HEK293 (cell line): ENCODE results near the gene MLLT10.
A peak's percentile ranks its signal among the peaks of the same experiment; 100 is the strongest.

Experiments used
- CTCF ChIA-PET: fragments of 350-600 bp; formaldehyde crosslinking; extraction: SDS; loops from one replicate; lab custom pipeline; 2021; ENCODE audit warnings: antibody characterized with exemption; lab: Yijun Ruan, JAX
- POLR2A ChIA-PET: fragments of 300-600 bp; formaldehyde crosslinking; extraction: SDS; loops from one replicate; lab custom pipeline; 2020; ENCODE audit warnings: antibody characterized with exemption, inconsistent platforms; lab: Yijun Ruan, JAX
- H3K27ac ChIP-seq: fragments of 200-500 bp; sonication (Bioruptor generic); 2 replicates; pipeline ENCODE4 v1.5.1; 2014; ENCODE audit warnings: low read depth, low read length, control low read depth, inconsistent platforms; ENCODE audit errors: extremely low read depth
- H3K36me3 ChIP-seq, 2 experiments: fragments of 200-500 bp in 1 of 2; sonication (Bioruptor generic) in 1 of 2; 1 replicate in 1 of 2; 2 replicates in 1 of 2; pipeline ENCODE4 v1.5.1; 2014 to 2017; ENCODE audit warnings: inconsistent platforms in 2 of 2, low read length in 2 of 2; ENCODE audit not compliant: control insufficient read depth in 2 of 2, insufficient read depth in 1 of 2
- H3K4me1 ChIP-seq: fragments of 200-500 bp; sonication (Bioruptor generic); 2 replicates; pipeline ENCODE4 v1.5.1; 2014; ENCODE audit warnings: mild to moderate bottlenecking, low read length, inconsistent platforms; ENCODE audit not compliant: control insufficient read depth, insufficient read depth
- H3K4me3 ChIP-seq: 2 replicates; pipeline ENCODE4 v1.5.1; 2011; ENCODE audit warnings: low read depth, mild to moderate bottlenecking, control low read depth, low read length, moderate library complexity
- H3K9me3 ChIP-seq: fragments of 200-500 bp; sonication (Bioruptor generic); 2 replicates; pipeline ENCODE4 v1.5.1; 2014; ENCODE audit warnings: low read depth, low read length, inconsistent platforms; ENCODE audit not compliant: control insufficient read depth, insufficient read depth
- FEZF1 ChIP-seq: fragments of 450-650 bp; formaldehyde crosslinking; IDR thresholded peaks from 2 replicates; pipeline ENCODE4 v1.5.1; 2016; ENCODE audit warnings: missing biosample characterization, missing genetic modification characterization
- TCF7L2 ChIP-seq: IDR thresholded peaks from 2 replicates; pipeline ENCODE4 v1.6.1; 2011; ENCODE audit warnings: low read depth, mild to moderate bottlenecking, inconsistent platforms, low read length, moderate library complexity, borderline replicate concordance
- WT1 ChIP-seq: fragments of 450-650 bp; formaldehyde crosslinking; IDR thresholded peaks from 2 replicates; pipeline ENCODE4 v1.5.1; 2016; ENCODE audit warnings: missing biosample characterization, missing genetic modification characterization
- YY2 ChIP-seq: fragments of 450-650 bp; formaldehyde crosslinking; IDR thresholded peaks from 2 replicates; pipeline ENCODE4 v1.5.1; 2016; ENCODE audit warnings: missing biosample characterization, missing genetic modification characterization
- ZNF10 ChIP-seq: fragments of 450-650 bp; formaldehyde crosslinking; IDR thresholded peaks from 2 replicates; pipeline ENCODE4 v1.5.1; 2017; ENCODE audit warnings: missing biosample characterization, missing genetic modification characterization
- ZNF140 ChIP-seq: fragments of 450-650 bp; formaldehyde crosslinking; IDR thresholded peaks from 2 replicates; pipeline ENCODE4 v1.5.1; 2016; ENCODE audit warnings: missing biosample characterization, missing genetic modification characterization
- ZNF175 ChIP-seq: fragments of 450-650 bp; formaldehyde crosslinking; IDR thresholded peaks from 2 replicates; pipeline ENCODE4 v1.5.1; 2016; ENCODE audit warnings: missing biosample characterization, missing genetic modification characterization
- ZNF211 ChIP-seq: fragments of 450-650 bp; formaldehyde crosslinking; IDR thresholded peaks from 2 replicates; pipeline ENCODE4 v1.5.1; 2016; ENCODE audit warnings: low read depth, missing biosample characterization, missing genetic modification characterization
- ZNF302 ChIP-seq: fragments of 450-650 bp; formaldehyde crosslinking; IDR thresholded peaks from 2 replicates; pipeline ENCODE4 v1.5.1; 2016; ENCODE audit warnings: missing biosample characterization, missing genetic modification characterization, low read depth
- ZNF324 ChIP-seq: fragments of 450-650 bp; formaldehyde crosslinking; IDR thresholded peaks from 2 replicates; pipeline ENCODE4 v1.5.1; 2016; ENCODE audit warnings: missing biosample characterization, missing genetic modification characterization
- ZNF610 ChIP-seq: fragments of 450-650 bp; formaldehyde crosslinking; IDR thresholded peaks from 2 replicates; pipeline ENCODE4 v1.5.1; 2016; ENCODE audit warnings: missing biosample characterization, missing genetic modification characterization, borderline replicate concordance
- ZNF670 ChIP-seq: fragments of 450-650 bp; formaldehyde crosslinking; IDR thresholded peaks from 2 replicates; pipeline ENCODE4 v1.5.1; 2016; ENCODE audit warnings: missing biosample characterization, missing genetic modification characterization, low read depth
- ZNF677 ChIP-seq: fragments of 450-650 bp; IDR thresholded peaks from 2 replicates; pipeline ENCODE4 v1.5.0; 2018; ENCODE audit warnings: missing biosample characterization, mild to moderate bottlenecking, missing genetic modification characterization, moderate library complexity
- ZNF777 ChIP-seq: fragments of 450-650 bp; formaldehyde crosslinking; IDR thresholded peaks from 2 replicates; pipeline ENCODE4 v1.5.1; 2017; ENCODE audit warnings: missing biosample characterization, missing genetic modification characterization, borderline replicate concordance
- ZSCAN30 ChIP-seq: fragments of 450-650 bp; IDR thresholded peaks from 2 replicates; pipeline ENCODE4 v1.5.1; 2018; ENCODE audit warnings: missing biosample characterization, mild to moderate bottlenecking, missing genetic modification characterization, moderate library complexity
- ZXDB ChIP-seq: fragments of 450-650 bp; formaldehyde crosslinking; IDR thresholded peaks from 2 replicates; pipeline ENCODE4 v1.5.1; 2016; ENCODE audit warnings: missing biosample characterization, missing genetic modification characterization
- TF ChIP-seq, protein P1 (sequence below): fragments of 450-650 bp; formaldehyde crosslinking; IDR thresholded peaks from 2 replicates; pipeline ENCODE4 v1.5.1; 2016; ENCODE audit warnings: missing biosample characterization, missing genetic modification characterization
- TF ChIP-seq, protein P2 (sequence below): fragments of 450-650 bp; formaldehyde crosslinking; IDR thresholded peaks from 2 replicates; pipeline ENCODE4; 2016; ENCODE audit warnings: missing biosample characterization, missing genetic modification characterization
- TF ChIP-seq, protein P3 (sequence below): fragments of 450-650 bp; formaldehyde crosslinking; IDR thresholded peaks from 2 replicates; pipeline ENCODE4 v1.5.1; 2016; ENCODE audit warnings: missing biosample characterization, missing genetic modification characterization
- TF ChIP-seq, protein P4 (sequence below): fragments of 450-650 bp; formaldehyde crosslinking; IDR thresholded peaks from 2 replicates; pipeline ENCODE4 v1.5.1; 2016; ENCODE audit warnings: missing biosample characterization, missing genetic modification characterization

Gene MLLT10

DNA sequence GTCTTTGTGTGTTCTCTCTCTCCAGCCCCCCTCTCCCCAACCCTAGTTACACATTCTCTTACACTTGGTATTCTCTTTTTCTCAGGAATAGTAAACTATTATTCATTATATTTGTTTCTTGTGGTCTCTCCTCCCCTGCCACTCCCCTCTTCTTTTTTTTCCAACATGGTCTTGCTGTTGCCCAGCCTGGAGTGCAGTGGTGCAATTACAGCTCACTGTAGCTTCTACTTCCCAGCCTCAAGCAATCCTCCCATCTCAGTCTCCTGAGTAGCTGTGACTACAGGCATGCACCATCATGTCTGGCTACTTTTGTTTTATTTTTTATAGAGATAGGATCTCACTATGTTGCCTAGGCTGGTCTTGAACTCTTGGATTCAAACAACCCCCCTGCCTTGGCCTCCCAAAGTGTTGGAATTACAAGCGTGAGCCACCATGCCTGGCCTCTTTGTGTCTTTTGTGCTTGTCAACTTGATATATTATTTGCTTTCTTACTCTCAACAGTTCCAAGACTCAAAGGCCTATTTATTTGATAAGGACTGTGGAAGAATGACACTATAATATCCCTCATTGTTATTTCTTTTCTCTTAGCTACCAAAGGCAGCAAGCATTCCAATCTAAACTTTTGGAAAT is 66.9 kb downstream of the MLLT10 start (continued):
- TF ChIP-seq ZXDB (tag by site-specific recombination) (peak; percentile 49; the same call in 1 of the 2 replicates), ZNF140 (tag by site-specific recombination) (peak; percentile 93), TCF7L2 (peak; percentile 62; the same call in 1 of the 2 replicates), FEZF1 (tag by site-specific recombination) (peak; percentile 65), WT1 (tag by site-specific recombination) (peak; percentile 61), ZNF610 (peak; percentile 14; the same call in 1 of the 2 replicates), ZSCAN30 (tag by site-specific recombination) (no peak)

DNA sequence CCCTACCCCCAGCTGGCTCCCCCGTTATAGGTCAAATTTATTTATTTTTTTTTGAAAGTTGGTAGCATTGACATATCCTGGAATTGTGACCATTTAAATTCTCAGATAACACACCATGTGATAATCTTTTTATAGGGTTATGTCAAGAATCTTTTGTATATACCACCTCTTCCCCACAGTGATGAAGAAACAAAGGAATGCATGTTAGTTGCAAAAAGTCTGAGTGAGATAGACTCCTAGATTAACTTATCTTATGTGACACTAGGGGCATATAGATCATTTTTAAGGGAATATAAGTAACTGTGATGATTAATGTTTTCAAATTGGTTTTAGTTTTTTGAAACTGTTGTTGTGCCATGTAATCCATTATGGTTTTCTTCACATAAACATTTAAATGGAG is 68.3 kb downstream of the MLLT10 start:
- CTCF ChIA-PET, result interaction anchor here (0.8 kb wide), 1 partner anchor 131 kb away, joined by 4 read pairs; no protein-coding TSS in a partner anchor
- peaks cover 14% of the 10 kb centered on the region for H3K4me1 ChIP-seq
- peaks cover 2 to 18% of the 10 kb centered on the region in 2 experiments; a peak in 2 of 3 replicates for H3K36me3 ChIP-seq
- no peak for TF ChIP-seq TCF7L2
- TF ChIP-seq, all 188 proteins: peak for 0
- H3K9me3 ChIP-seq, result no peaks in the 10 kb centered on the region
- no peak overlapping the region for H3K4me3 ChIP-seq
- no peak overlapping the region for H3K27ac ChIP-seq
- POLR2A ChIA-PET, result interaction anchor here (0.7 kb wide), 1 partner anchor 52 kb away, joined by 4 read pairs; no protein-coding TSS in a partner anchor

DNA sequence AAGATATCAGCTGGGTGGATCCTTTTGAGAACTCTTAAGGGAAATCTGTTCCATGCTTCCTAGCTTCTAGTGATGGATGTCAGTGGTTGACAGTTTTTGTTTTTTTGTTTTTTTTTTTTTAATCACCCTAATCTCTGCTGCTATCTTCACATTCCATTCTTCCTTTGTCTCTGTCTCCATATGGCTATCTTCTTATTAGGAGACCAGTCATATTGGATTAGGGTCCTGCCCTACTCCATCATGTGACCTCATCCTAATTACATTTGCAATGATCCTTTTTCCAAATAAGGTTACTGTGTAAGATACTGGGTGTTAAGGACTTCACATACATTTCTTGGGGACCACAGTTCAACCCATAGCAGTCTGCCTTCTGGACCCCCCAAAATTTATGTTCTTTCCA is 69.7 kb downstream of the MLLT10 start:
- TF ChIP-seq, protein P1, sequence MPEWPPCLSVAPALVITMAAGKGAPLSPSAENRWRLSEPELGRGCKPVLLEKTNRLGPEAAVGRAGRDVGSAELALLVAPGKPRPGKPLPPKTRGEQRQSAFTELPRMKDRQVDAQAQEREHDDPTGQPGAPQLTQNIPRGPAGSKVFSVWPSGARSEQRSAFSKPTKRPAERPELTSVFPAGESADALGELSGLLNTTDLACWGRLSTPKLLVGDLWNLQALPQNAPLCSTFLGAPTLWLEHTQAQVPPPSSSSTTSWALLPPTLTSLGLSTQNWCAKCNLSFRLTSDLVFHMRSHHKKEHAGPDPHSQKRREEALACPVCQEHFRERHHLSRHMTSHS (tag by site-specific recombination), result no peak
- TF ChIP-seq, protein P2, sequence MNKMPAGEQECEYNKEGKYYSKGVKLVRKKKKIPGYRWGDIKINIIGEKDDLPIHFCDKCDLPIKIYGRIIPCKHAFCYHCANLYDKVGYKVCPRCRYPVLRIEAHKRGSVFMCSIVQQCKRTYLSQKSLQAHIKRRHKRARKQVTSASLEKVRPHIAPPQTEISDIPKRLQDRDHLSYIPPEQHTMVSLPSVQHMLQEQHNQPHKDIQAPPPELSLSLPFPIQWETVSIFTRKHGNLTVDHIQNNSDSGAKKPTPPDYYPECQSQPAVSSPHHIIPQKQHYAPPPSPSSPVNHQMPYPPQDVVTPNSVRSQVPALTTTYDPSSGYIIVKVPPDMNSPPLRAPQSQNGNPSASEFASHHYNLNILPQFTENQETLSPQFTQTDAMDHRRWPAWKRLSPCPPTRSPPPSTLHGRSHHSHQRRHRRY (tag by site-specific recombination), result no peak
- TF ChIP-seq ZNF777 (tag by site-specific recombination) (no peak), ZNF211 (no peak), ZNF10 (tag by site-specific recombination) (no peak), ZNF302 (tag by site-specific recombination) (no peak), ZNF677 (tag by site-specific recombination) (no peak), ZNF175 (tag by site-specific recombination) (no peak), ZNF324 (tag by site-specific recombination) (no peak), YY2 (tag by site-specific recombination) (no peak), ZNF670 (tag by site-specific recombination) (no peak)
- TF ChIP-seq, protein P3, sequence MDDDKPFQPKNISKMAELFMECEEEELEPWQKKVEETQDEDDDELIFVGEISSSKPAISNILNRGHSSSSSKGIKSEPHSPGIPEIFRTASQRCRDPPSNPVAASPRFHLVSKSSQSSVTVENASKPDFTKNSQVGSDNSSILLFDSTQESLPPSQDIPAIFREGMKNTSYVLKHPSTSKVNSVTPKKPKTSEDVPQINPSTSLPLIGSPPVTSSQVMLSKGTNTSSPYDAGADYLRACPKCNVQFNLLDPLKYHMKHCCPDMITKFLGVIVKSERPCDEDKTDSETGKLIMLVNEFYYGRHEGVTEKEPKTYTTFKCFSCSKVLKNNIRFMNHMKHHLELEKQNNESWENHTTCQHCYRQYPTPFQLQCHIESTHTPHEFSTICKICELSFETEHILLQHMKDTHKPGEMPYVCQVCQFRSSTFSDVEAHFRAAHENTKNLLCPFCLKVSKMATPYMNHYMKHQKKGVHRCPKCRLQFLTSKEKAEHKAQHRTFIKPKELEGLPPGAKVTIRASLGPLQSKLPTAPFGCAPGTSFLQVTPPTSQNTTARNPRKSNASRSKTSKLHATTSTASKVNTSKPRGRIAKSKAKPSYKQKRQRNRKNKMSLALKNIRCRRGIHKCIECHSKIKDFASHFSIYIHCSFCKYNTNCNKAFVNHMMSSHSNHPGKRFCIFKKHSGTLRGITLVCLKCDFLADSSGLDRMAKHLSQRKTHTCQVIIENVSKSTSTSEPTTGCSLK (tag by site-specific recombination), result no peak
- TF ChIP-seq, protein P4, sequence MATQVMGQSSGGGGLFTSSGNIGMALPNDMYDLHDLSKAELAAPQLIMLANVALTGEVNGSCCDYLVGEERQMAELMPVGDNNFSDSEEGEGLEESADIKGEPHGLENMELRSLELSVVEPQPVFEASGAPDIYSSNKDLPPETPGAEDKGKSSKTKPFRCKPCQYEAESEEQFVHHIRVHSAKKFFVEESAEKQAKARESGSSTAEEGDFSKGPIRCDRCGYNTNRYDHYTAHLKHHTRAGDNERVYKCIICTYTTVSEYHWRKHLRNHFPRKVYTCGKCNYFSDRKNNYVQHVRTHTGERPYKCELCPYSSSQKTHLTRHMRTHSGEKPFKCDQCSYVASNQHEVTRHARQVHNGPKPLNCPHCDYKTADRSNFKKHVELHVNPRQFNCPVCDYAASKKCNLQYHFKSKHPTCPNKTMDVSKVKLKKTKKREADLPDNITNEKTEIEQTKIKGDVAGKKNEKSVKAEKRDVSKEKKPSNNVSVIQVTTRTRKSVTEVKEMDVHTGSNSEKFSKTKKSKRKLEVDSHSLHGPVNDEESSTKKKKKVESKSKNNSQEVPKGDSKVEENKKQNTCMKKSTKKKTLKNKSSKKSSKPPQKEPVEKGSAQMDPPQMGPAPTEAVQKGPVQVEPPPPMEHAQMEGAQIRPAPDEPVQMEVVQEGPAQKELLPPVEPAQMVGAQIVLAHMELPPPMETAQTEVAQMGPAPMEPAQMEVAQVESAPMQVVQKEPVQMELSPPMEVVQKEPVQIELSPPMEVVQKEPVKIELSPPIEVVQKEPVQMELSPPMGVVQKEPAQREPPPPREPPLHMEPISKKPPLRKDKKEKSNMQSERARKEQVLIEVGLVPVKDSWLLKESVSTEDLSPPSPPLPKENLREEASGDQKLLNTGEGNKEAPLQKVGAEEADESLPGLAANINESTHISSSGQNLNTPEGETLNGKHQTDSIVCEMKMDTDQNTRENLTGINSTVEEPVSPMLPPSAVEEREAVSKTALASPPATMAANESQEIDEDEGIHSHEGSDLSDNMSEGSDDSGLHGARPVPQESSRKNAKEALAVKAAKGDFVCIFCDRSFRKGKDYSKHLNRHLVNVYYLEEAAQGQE (tag by site-specific recombination), result no peak
- TF ChIP-seq, all 188 proteins: peak for 0
- Histone ChIP-seq H3K9me3 (no peaks in the 10 kb centered on the region), H3K4me3 (no peak overlapping the region), H3K27ac (no peak overlapping the region), H3K4me1 (peaks cover 14% of the 10 kb centered on the region), H3K36me3 (peaks cover 12 to 17% of the 10 kb centered on the region in 2 experiments; a peak in 2 of 3 replicates)
- ChIA-PET POLR2A (no interaction called here), CTCF (interaction anchor here (0.6 to 0.8 kb wide), 3 partner anchors 119 to 324 kb away, joined by 3 read pairs; no protein-coding TSS in a partner anchor)
